OCI-LY7 (cell line): ENCODE measurements around the gene COL28A1. TPM values are rescaled to one million over a fixed set of nuclear protein-coding genes. Genes with fewer than 3 reads are reported as not detected.

Experiments
- BruUV-seq: library from RNA; stranded (reverse); fragments of 400-500 nt; replicated peaks from 2 replicates; lab custom pipeline; 2021; lab: Mats Ljungman, UMichigan
- CTCF ChIA-PET: fragments of 300-600 bp; sonication (Branson Sonifier 250); formaldehyde crosslinking; loops from one replicate; lab custom pipeline; 2022; ENCODE audit warnings: antibody characterized with exemption; ENCODE audit not compliant: unreplicated experiment; lab: Charles Lee
- POLR2A ChIA-PET: fragments of 300-600 bp; sonication (Branson Sonifier 250); formaldehyde crosslinking; loops from one replicate; lab custom pipeline; 2022; ENCODE audit warnings: antibody characterized with exemption; lab: Charles Lee
- DNase-seq: peaks from one replicate; pipeline ENCODE4 v3.0.0-alpha.2; 2015; ENCODE audit warnings: low spot score
- H2AFZ ChIP-seq: fragments of 200-600 bp; sonication (generic), shearing (Covaris generic); 2 replicates; pipeline ENCODE4 v1.6.1; 2014; ENCODE audit warnings: mild to moderate bottlenecking, antibody characterized with exemption, low read length, moderate library complexity
- H3K27ac ChIP-seq: fragments of 200-600 bp; sonication (generic); 2 replicates; pipeline ENCODE4 v1.5.1; 2014; ENCODE audit warnings: mixed run types, low read depth, mild to moderate bottlenecking, moderate library complexity, low read length, inconsistent platforms; ENCODE audit not compliant: poor library complexity, severe bottlenecking
- H3K36me3 ChIP-seq: fragments of 200-600 bp; sonication (generic); 2 replicates; pipeline ENCODE4 v1.6.1; 2014; ENCODE audit warnings: mild to moderate bottlenecking, antibody characterized with exemption, low read length, moderate library complexity, mixed read lengths; ENCODE audit not compliant: insufficient read depth
- H3K4me1 ChIP-seq: fragments of 200-600 bp; sonication (generic); 2 replicates; pipeline ENCODE4 v1.5.1; 2014; ENCODE audit warnings: mild to moderate bottlenecking, low read length; ENCODE audit not compliant: insufficient read depth, poor library complexity, severe bottlenecking
- H3K4me2 ChIP-seq: fragments of 200-600 bp; sonication (generic); 2 replicates; pipeline ENCODE4 v1.6.1; 2014; ENCODE audit warnings: mild to moderate bottlenecking, low read length
- H3K4me3 ChIP-seq: fragments of 200-600 bp; sonication (generic); 2 replicates; pipeline ENCODE4 v1.5.1; 2014; ENCODE audit warnings: mild to moderate bottlenecking, low read depth, low read length; ENCODE audit not compliant: poor library complexity, severe bottlenecking
- H3K79me2 ChIP-seq: fragments of 200-600 bp; sonication (generic); 2 replicates; pipeline ENCODE4 v1.6.1; 2016; ENCODE audit warnings: low read depth, mild to moderate bottlenecking, low read length, moderate library complexity, mixed read lengths; ENCODE audit not compliant: insufficient read depth
- H3K9me2 ChIP-seq: fragments of 200-600 bp; sonication (generic); 2 replicates; pipeline ENCODE4 v1.6.1; 2016; ENCODE audit warnings: mild to moderate bottlenecking, low read length, mixed read lengths; ENCODE audit not compliant: insufficient read depth
- H3K9me3 ChIP-seq: fragments of 200-600 bp; sonication (generic); 2 replicates; pipeline ENCODE4 v1.6.1; 2014; ENCODE audit warnings: mild to moderate bottlenecking, mixed run types, low read length, mixed read lengths
- H4K20me1 ChIP-seq: fragments of 200-600 bp; sonication (generic); 2 replicates; pipeline ENCODE4 v1.6.1; 2014; ENCODE audit warnings: mild to moderate bottlenecking, antibody characterized with exemption, low read length, moderate library complexity, mixed read lengths; ENCODE audit not compliant: insufficient read depth
- CTCF ChIP-seq: fragments of 200-600 bp; sonication (generic); conservative IDR thresholded peaks from 2 replicates; pipeline ENCODE4 v1.5.1; 2014; ENCODE audit warnings: mild to moderate bottlenecking, antibody characterized with exemption, low read length, moderate library complexity, mixed read lengths
- EZH2phosphoT487 ChIP-seq: fragments of 200-600 bp; sonication (generic); IDR thresholded peaks from 2 replicates; pipeline ENCODE4 v1.6.1; 2018; ENCODE audit warnings: low read depth, borderline replicate concordance, mild to moderate bottlenecking, mixed run types, antibody characterized with exemption, low read length, moderate library complexity, mixed read lengths
- intact Hi-C: fragments of 100-400 bp; cut with micrococcal nuclease; formaldehyde crosslinking; loops from one replicate; pipeline ENCODE4 v1.10.0; 2022; ENCODE audit not compliant: unreplicated experiment
- total RNA-seq, 2 experiments: library from RNA; depleted of rRNA in 1 of 2; stranded (reverse); fragments of >200 nt in 1 of 2; shearing (Covaris generic) in 1 of 2; gene quantifications; 2 replicates each; pipeline ENCODE4 v1.2.3, GENCODE V29; 2014 to 2022

Gene COL28A1
- total RNA-seq, 2 experiments from 2014 or later = not detected

DNA sequence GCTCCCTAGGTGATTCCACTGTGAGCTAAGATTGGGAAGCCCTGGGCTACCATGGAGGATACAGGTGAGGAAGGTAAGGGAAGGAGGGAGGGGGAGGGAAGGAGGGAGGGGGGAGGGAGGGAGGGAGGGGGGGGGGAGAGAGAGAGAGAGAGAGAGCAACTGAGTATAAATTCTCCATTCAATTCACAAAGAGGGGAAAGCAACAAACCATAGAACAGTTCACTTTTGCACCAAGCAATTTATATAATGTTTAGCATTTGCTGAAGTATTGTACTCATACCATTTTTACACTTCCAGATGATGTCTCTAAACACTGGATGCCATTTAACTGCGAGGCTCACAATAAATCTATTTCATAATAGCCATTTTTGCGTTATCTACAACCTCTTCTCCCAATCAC lies 118.3 kb downstream of the COL28A1 start:
- ChIA-PET POLR2A (interaction anchor here (0.8 kb wide), 1 partner anchor 28 kb away, joined by 3 read pairs; no protein-coding TSS in a partner anchor), CTCF (no interaction called here)
- no peaks in the 10 kb centered on the region for H3K79me2 ChIP-seq
- H3K4me1 ChIP-seq = no peaks in the 10 kb centered on the region
- no peak overlapping the region for H3K4me3 ChIP-seq
- DNase-seq = no peak
- no peaks in the 10 kb centered on the region for H3K9me3 ChIP-seq
- intact Hi-C loops = no loop called here
- no peak for TF ChIP-seq CTCF
- TF ChIP-seq EZH2phosphoT487 = no peak
- no peak overlapping the region for H3K27ac ChIP-seq
- no peaks in the 10 kb centered on the region for H4K20me1 ChIP-seq
- no peak overlapping the region for H2AFZ ChIP-seq
- no peak overlapping the region for H3K4me2 ChIP-seq
- BruUV-seq = no TSS peak
- H3K36me3 ChIP-seq = no peaks in the 10 kb centered on the region
- no peaks in the 10 kb centered on the region for H3K9me2 ChIP-seq

DNA sequence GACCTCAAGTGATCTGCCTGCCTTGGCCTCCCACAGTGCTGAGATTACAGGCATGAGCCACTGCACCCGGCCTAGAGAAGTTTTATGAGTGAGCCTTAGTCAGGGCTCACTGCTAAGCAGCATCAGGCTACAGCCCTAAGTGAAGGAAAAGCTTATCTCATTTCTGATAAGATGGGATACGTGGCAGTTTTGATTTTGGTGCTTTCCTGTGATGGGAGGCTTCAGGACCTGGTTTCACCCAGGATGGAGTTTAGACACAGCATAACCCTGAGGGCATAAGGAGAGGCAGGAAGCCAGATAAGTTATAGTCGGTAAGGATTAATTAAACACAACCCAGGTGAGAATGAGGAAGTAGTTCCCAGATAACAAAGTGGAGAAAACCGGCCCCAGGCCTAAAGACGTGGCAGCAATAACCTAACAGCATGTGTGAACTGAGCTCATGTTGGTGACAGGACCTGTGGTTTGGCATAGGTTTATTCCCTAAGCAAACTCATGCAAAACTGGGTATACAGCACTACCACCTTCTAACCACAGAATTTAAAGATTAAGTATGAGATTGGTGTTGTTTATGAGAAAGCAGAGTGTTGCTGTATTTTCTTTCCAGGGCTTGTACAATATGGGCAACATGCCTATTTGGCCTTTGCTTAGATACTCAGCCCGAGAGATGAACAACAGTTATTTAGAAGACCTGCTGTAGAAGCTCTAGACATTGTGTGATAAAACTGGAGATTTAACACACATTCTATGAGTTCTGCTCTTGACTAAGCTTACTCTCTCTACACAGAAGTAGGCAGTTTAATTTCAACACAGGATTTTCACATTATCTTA lies 119.4 kb downstream of the COL28A1 start:
- H3K9me2 ChIP-seq = no peaks in the 10 kb centered on the region
- no peak overlapping the region for H3K4me3 ChIP-seq
- H3K27ac ChIP-seq = no peak overlapping the region
- H3K79me2 ChIP-seq = no peaks in the 10 kb centered on the region
- CTCF ChIA-PET = interaction anchor here (1.0 kb wide), 1 partner anchor 235 kb away, joined by 3 read pairs; no protein-coding TSS in a partner anchor
- H3K4me2 ChIP-seq = no peak overlapping the region
- TF ChIP-seq EZH2phosphoT487 (no peak), CTCF (no peak)
- peak overlapping the region; percentile 46; the same call in 1 of the 2 replicates for H2AFZ ChIP-seq
- no peak for DNase-seq
- no peaks in the 10 kb centered on the region for H3K36me3 ChIP-seq
- no peaks in the 10 kb centered on the region for H3K9me3 ChIP-seq
- POLR2A ChIA-PET = interaction anchor here (0.7 kb wide), 1 partner anchor 14 kb away, joined by 3 read pairs; no protein-coding TSS in a partner anchor
- intact Hi-C loops = no loop called here
- H4K20me1 ChIP-seq = no peaks in the 10 kb centered on the region
- no peaks in the 10 kb centered on the region for H3K4me1 ChIP-seq
- no TSS peak for BruUV-seq
